Brain pericyte (primary cell): ENCODE data around the gene FGD5.

Source experiments
- DNase-seq: peaks from one replicate; pipeline ENCODE4 v3.0.0-alpha.2; 2012; ENCODE audit warnings: low read depth, low spot score

Gene FGD5

DNA sequence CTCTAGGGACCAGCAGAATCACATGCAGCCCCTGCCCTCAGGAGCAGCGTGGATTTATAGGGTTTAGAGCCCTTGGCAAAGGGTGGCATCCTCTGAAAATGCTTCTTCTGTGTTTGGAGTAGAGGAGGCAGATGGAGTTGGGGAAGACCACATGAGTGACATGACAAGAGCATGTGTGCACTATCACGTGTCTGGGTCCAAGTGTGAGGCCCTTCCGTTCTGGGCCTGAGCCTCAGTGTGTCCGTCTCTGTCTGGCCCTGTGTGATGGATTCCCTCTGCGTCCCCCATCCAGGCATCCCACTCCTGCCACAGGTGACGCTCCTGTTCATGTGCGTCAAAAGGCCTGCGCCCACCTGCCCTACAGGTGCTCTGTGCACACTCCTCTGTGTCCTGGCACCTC lies 30.1 kb downstream of the FGD5 start:
- DNase-seq, result no peak

GRCh38 chr3:14849638-14850230 lies 31.0 kb downstream of the FGD5 start:
- DNase-seq, result no peak

DNA sequence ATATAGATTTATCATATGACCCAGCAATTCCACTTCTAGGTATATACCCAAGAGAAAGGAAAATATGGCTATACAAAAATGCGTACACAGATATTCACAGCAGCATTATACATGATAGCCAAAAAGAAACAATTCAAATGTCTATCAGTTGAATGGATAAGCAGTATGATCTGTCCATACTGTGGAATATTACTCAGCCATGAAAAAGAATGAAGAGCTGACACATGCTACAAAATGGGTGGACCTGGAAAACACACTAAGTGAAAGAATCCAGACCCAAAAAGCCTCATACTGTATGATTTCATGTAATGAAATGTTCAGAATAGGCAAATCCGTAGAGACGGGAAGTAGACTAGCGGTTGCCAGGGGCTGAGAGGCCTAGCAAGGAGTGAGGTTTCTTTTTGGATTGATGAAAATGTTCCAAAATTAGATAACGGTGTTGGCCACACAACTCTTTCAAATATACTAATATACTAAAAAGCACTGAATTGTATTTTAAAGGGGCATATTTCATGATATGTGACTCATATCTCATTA lies 33.4 kb downstream of the FGD5 start:
- DNase-seq, result no peak

DNA sequence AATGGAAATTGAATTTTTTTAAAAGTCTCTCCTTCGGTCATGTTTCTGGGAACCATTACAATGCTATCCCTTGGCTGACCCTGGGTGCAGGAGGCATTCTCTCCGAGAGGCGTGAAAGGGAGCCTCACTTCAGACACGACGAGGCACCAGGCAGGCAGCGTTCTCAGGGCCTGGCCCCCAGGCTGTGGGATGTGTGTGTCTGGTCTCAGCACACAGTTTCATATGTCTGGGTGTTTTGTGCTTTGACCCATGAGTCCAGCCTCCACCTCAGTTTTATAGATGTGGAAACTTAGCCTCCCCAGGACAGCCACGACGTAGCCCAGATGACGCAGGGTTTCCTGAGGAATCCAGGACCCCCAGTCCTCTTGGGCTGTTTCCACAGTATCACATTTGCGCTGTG lies 34.0 kb downstream of the FGD5 start:
- no peak for DNase-seq

DNA sequence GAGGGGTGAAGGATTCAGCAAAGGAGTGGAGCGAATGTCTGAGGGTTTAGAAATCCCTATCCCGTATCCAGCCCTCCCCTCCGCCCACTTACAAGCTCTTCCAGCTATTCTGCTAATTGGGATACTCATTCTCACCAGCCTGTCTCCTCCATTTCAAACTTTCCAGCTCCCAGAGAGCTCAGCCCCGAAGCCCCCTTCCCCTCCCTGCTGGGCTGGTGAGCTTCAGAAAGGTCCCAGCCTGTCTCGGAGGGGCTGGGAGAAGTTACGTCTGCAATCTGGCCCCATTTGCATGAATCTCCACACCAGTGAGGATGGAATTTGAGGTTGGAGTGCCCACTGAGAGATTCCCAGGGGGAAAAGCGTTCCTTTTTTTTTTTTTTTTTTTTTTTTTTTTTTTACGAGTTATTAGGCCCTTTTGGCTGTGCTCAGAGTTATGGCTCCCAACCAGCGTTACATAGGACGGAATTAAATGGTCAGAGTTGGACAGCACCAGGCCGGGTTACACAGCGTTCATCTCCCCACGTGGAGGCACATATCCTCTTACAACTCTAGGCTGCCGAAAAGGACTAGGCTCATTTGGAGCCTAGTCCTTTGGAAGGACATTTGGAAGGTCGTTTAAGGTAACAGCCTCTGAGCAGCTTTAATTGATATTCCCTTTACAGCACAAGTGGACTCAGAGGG lies 34.6 kb downstream of the FGD5 start:
- DNase-seq, result no peak

- no peak for DNase-seq
These were observed 38.7 kb downstream of the FGD5 start for GRCh38 chr3:14857506-14857905.

- DNase-seq, result no peak
These were observed 39.3 kb downstream of the FGD5 start for GRCh38 chr3:14858105-14858504.

- DNase-seq, result no peak
These were observed 41.1 kb downstream of the FGD5 start for GRCh38 chr3:14859880-14860279.

- no peak for DNase-seq
These were observed 42.3 kb downstream of the FGD5 start for GRCh38 chr3:14861031-14861430.

DNA sequence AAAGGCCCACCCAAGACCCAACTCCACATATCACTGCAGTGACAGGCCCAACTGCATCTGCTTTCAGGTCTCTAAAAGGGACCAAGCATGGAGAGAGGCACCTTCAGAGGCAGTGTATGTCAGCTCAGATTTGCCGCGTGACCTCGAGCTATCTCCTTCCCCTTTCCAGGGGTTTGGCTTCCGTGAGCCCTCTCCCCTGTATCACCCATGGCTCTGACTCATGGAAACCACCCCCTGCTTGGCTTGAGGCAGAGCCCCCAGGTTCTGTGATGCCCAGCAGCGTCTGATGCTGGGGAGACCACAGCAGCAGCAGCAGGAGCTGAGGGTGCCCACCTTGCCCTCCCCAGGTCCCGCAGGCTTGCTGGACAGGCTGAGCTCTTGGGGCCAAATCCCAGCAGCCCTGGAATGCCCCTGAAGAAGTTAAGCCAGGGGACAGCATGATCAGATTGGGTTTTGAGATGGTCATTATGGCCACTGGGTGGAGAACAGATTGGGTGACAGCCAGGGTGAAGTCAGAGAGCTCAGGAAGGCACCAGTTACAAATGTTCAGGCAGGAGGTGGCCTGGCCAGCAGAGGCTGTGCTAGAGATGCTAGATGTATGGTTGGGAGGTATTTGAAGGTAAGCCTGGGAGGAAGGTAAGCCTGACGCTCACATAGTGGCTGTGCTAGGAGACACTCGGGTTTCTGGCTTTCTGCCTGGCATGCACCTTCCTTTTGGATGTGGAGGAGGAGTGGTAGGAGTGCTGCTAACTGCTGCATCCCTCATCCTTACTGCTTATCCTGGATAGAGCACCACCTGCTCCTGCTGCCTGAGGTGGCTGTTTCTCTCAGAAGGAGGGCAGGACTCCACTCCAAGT lies 42.9 kb downstream of the FGD5 start:
- DNase-seq, result no peak

DNA sequence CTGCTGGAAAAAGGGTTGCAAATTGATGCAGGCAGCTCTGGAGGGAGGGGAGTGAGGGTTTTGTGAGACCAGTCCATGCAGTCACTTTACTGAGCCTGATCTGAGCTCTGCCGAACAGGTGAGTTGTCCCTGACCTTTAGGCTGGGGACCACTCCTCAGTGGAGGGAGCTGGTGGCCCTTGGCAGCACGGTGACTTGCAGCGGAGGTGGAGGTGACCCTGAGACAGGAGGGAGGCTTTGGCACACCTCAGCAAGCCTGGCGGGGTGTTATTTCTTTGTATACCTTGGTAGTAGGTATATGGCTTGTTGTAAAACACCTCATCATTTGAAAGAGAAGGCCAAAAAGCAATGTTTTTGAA lies 43.5 kb downstream of the FGD5 start:
- DNase-seq, result no peak

- DNase-seq, result no peak
These were observed 44.0 kb downstream of the FGD5 start for GRCh38 chr3:14862661-14863230.

DNA sequence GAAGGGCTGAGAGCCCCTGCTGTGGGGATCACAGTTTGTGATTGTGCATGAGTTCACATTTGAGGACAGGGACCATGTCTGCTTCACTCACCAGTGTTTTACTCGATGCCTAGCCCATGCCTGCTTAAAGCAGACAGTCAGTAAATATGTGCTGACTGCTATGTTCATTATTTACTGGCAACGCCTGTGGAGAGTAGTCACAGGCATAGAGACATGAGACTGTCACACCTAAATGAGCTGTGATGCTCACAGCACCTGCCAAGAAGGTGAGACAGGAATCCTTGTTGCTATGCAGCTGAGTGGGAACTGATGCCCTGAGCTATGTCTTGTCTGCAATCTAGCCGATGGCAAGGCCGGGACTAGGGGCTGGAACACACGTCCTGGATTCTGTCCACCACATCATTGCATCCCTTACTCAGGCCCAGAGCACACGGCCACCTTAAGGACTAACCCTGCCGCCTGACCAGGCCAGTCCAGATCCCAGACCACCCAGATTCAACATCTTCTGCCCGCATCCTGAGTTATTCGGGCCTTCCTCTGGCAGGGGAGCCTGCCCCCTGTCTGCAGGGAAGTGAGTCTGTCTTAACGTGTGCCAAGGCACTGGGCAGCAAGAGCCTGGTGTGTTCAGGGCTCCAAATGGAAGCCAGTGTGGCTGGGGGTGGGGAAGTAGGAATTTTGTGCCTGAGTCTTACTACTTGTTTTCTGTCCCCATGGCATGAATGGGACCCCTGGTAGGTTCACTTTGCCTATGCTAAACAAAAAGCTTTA lies 44.8 kb downstream of the FGD5 start:
- no peak for DNase-seq

GRCh38 chr3:14864131-14864530 lies 45.4 kb downstream of the FGD5 start:
- DNase-seq, result no peak

DNA sequence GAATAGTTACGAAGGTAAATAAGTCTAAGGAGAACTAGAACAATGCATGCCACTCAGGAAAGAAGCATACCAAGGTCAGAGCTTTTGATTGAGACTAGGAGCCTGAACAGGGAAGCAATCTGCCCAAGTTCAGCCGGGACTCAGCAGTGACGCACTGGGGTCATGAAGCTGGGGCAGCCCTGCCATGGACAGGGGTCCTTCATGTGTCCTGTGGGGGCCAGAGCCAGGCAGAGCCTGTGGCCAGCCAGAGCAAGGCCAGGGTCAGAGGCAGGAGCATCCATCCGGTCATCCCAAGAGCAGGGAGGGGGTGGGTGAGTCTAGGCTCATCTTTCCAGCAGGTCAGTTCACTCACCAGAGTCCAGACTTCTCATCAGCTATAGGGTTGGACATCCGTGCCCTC lies 47.9 kb downstream of the FGD5 start:
- DNase-seq, result no peak

- DNase-seq, result no peak
These were observed 49.3 kb downstream of the FGD5 start for GRCh38 chr3:14867936-14868570.

GRCh38 chr3:14869917-14870782 lies 51.4 kb downstream of the FGD5 start:
- DNase-seq, result no peak

- DNase-seq, result no peak
These were observed 52.0 kb downstream of the FGD5 start for GRCh38 chr3:14870783-14871060.

DNA sequence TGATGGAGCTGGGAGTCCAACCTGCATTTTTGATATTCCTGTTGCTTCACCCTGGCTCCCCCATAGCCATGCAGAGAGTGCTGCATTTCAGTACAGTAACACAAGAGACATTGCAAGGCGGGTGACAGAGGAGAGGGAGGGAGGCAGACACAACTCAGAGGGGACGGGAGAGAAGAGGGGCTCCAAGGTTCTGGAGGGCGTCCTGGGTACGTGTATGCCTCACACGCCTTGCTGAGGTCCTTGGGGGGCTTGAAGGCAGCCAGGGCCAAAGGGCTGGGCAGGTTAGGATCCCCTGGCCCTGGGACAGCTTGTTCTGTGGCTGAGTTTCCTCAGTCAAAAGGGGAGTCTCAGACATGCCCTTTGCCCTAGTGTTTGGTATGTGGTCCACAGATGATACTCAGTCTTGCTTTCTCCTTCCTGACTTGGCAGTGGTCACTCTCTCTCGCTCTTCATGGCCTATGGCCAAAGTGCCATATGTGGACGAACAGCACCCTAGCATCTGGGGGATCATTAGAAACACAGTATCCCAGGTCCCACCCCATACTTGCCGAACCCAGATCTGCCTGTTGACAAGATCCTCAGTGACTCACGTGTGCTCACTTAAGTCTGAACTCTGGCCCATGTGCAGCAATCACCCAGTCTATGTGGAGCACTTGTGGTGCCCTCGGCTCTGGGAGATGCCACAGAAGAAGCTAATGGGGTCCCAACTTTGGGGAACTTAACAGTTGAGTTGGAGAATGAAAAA lies 52.9 kb downstream of the FGD5 start:
- no peak for DNase-seq

DNA sequence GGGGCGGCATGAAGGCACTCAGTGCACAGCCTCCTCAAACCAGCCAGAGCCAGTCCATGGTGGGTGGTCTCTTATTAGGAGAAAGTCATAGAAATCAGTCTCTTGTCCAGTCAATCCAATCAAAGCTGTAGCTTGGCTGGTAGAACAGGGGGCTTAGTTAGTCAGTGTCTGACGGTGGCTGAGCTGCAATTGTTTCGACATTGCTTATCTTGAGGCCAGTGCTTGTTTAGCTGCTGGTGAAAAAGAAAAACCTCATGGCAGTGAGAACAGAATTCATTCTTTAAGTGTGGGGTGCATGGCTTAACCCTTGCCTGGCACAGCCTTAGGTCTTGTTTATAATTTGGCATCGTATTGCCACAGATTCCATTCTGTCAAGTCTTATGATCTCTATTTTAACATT lies 53.9 kb downstream of the FGD5 start:
- no peak for DNase-seq
